ENCODE results near the gene PRPF6. TPM values are rescaled to one million over a fixed set of nuclear protein-coding genes. Genes with fewer than 3 reads are reported as not detected.
A peak's percentile ranks its signal among the peaks of the same experiment; 100 is the strongest.

PRPF6 gene
- total RNA-seq, 4 donors from 2014 or later: 28.5 to 73.0 (median 69.6) TPM

GRCh38 chr20:64069614-64070243 is 88.8 kb downstream of the PRPF6 start:
- intact Hi-C loops (cut with DNase I; ENCODE audit: low total_unique reads): no loop called here
- TF ChIP-seq POLR2A (IDR thresholded peaks at IDR 0.05): no peak
- TF ChIP-seq, protein P1, sequence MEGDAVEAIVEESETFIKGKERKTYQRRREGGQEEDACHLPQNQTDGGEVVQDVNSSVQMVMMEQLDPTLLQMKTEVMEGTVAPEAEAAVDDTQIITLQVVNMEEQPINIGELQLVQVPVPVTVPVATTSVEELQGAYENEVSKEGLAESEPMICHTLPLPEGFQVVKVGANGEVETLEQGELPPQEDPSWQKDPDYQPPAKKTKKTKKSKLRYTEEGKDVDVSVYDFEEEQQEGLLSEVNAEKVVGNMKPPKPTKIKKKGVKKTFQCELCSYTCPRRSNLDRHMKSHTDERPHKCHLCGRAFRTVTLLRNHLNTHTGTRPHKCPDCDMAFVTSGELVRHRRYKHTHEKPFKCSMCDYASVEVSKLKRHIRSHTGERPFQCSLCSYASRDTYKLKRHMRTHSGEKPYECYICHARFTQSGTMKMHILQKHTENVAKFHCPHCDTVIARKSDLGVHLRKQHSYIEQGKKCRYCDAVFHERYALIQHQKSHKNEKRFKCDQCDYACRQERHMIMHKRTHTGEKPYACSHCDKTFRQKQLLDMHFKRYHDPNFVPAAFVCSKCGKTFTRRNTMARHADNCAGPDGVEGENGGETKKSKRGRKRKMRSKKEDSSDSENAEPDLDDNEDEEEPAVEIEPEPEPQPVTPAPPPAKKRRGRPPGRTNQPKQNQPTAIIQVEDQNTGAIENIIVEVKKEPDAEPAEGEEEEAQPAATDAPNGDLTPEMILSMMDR (IDR thresholded peaks at IDR 0.05): peak in 3 of 4 experiments; percentile 22 to 42 (median 41)
- Histone ChIP-seq H3K27me3 (no peaks in the 10 kb centered on the region), H3K9me3 (no peaks in the 10 kb centered on the region), H3K27ac (no peak overlapping the region), H3K4me3 (no peak overlapping the region), H3K36me3 (no peaks in the 10 kb centered on the region), H3K4me1 (peaks cover 0 to 3% of the 10 kb centered on the region in 2 donors)
- no peak for DNase-seq

GRCh38 chr20:64070244-64070993 is 89.5 kb downstream of the PRPF6 start:
- TF ChIP-seq, protein P1 (IDR thresholded peaks at IDR 0.05): no peak
- TF ChIP-seq POLR2A (IDR thresholded peaks at IDR 0.05): no peak
- Histone ChIP-seq H3K27ac (no peak overlapping the region), H3K36me3 (no peaks in the 10 kb centered on the region), H3K27me3 (no peaks in the 10 kb centered on the region), H3K4me3 (no peak overlapping the region), H3K9me3 (no peaks in the 10 kb centered on the region), H3K4me1 (no peaks in the 10 kb centered on the region)
- intact Hi-C loops (cut with DNase I; ENCODE audit: low total_unique reads): no loop called here
- no peak for DNase-seq

DNA sequence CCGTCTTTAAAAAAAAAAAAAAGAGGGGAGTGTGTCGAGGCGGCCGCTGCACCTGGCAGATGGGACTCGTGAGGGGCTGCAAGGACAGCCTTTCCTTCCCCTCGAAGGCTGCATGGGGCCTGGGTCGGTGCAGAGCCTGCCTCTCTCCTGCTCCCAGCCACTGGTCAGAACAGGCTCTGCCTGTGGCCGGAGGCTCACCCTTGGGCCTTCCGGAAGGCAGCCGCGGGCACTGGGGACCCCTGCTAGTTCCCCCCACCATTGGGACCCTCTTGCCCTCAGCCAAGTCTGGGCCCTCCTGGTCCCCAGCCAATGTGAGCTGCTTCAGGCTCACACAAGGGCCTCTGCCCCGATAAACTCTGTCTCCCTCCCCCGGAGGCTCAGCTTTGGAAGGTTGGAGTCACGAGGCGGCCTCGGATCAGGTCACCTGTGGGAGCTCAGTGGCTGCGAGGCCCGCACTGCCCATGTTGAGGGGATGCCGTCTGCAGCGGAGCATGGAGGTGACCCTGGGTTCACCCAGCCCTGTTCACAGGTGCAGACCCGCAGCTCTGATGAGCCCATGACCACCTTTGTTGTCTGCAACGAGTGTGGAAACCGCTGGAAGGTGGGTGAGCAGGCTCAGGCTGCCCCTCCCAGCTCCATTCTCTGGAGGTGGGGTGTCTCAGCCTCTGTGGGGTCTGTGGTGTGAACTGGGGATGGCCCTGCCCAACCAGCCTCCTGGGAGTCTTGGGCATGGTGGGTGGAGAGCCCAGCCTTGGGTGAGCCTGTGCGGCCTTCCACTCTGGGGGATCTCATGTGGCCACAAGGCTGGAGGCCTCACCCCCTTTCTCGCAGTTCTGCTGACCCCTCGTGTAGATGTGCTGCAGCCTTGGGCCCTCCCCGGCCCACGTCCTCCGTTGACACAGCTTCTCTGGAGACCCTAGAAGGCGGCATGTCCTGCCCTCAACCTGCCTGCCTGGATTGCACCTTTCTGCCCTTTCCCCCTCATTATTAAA is 90.7 kb downstream of the PRPF6 start:
- no peak overlapping the region for H3K27ac ChIP-seq
- DNase-seq: no peak

GRCh38 chr20:64072498-64073063 is 91.6 kb downstream of the PRPF6 start:
- TF ChIP-seq POLR2A (IDR thresholded peaks at IDR 0.05): no peak
- TF ChIP-seq, protein P1 (IDR thresholded peaks at IDR 0.05): no peak

More for the DNA sequence above, 90.7 kb downstream of the PRPF6 start:
- TF ChIP-seq POLR2A (IDR thresholded peaks at IDR 0.05): no peak
- TF ChIP-seq, protein P1 (IDR thresholded peaks at IDR 0.05): no peak
- no peaks in the 10 kb centered on the region for H3K9me3 ChIP-seq
- H3K27me3 ChIP-seq: no peaks in the 10 kb centered on the region
- H3K4me3 ChIP-seq: no peak overlapping the region
- intact Hi-C loops (cut with DNase I; ENCODE audit: low total_unique reads): no loop called here
- H3K4me1 ChIP-seq: no peaks in the 10 kb centered on the region
- no peaks in the 10 kb centered on the region for H3K36me3 ChIP-seq

More at GRCh38 chr20:64072498-64073063, 91.6 kb downstream of the PRPF6 start:
- Histone ChIP-seq H3K27me3 (peaks cover 0 to 2% of the 10 kb centered on the region in 2 donors), H3K4me1 (no peaks in the 10 kb centered on the region), H3K27ac (no peak overlapping the region), H3K36me3 (no peaks in the 10 kb centered on the region), H3K9me3 (no peaks in the 10 kb centered on the region), H3K4me3 (no peak overlapping the region)
- intact Hi-C loops (cut with DNase I; ENCODE audit: low total_unique reads): no loop called here
- DNase-seq: no peak
